Measurements from ENCODE around the gene TSPOAP1. TPM values are rescaled to one million over a fixed set of nuclear protein-coding genes. Genes with fewer than 3 reads are reported as not detected.

The TSPOAP1 gene
- 10 to 100 TPM in 1 of 3 donors, 1 to 10 TPM in 2; 5.3 to 27.7 (median 8.3) TPM for total RNA-seq
- long read RNA-seq, donor 1, full-length matches to known transcripts: 2 of 25 reads
- long read RNA-seq, donor 1, partial matches to known transcripts: 15 of 25 reads
- long read RNA-seq, donor 1, other reads (novel, unspliced or antisense): 8 of 25 reads
- long read RNA-seq, donor 2, partial matches to known transcripts: 1 of 2 reads
- long read RNA-seq, donor 2, other reads (novel, unspliced or antisense): 1 of 2 reads

GRCh38 chr17:58328195-58329034 is at the start of gene TSPOAP1:
TSPOAP1 (minus strand) TSS chr17:58328795; CDS start chr17:58327920, 875 bp downstream.
- peak in 2 of 3 donors; percentile 58 to 83 for DNase-seq
- intact Hi-C loops (cut with DNase I, micrococcal nuclease): no loop called here
- H3K4me3 ChIP-seq: no peak within 1 kb of the TSS
- no peak for TF ChIP-seq CTCF (IDR thresholded peaks at IDR 0.05)
- H3K4me1 ChIP-seq (ENCODE audit: low read depth): peaks cover 6% of the 10 kb centered on the region
- peak; percentile 8 for ATAC-seq
- no peaks in the 10 kb centered on the region for H3K9me3 ChIP-seq
- no peaks in the 10 kb centered on the region for H3K36me3 ChIP-seq (ENCODE audit: low read depth)

GRCh38 chr17:58377661-58378060 is 49.1 kb upstream of the TSPOAP1 start:
- DNase-seq (peak in 2 of 3 donors; percentile 34 to 79), ATAC-seq (peak; percentile 59)
- intact Hi-C loops (cut with DNase I, micrococcal nuclease): no loop called here
- TF ChIP-seq CTCF (IDR thresholded peaks at IDR 0.05): no peak
- H3K4me3 ChIP-seq: no peak overlapping the region
- H3K4me1 ChIP-seq (ENCODE audit: low read depth): peaks cover 57% of the 10 kb centered on the region
- no peaks in the 10 kb centered on the region for H3K36me3 ChIP-seq (ENCODE audit: low read depth)
- no peaks in the 10 kb centered on the region for H3K9me3 ChIP-seq

- H3K9me3 ChIP-seq: no peaks in the 10 kb centered on the region
- peak; percentile 74 for ATAC-seq
- peak in 2 of 3 donors; percentile 47 to 78 for DNase-seq
- TF ChIP-seq CTCF (IDR thresholded peaks at IDR 0.05): no peak
- no peaks in the 10 kb centered on the region for H3K36me3 ChIP-seq (ENCODE audit: low read depth)
- no peak overlapping the region for H3K4me3 ChIP-seq
- H3K4me1 ChIP-seq (ENCODE audit: low read depth): peaks cover 53% of the 10 kb centered on the region
- intact Hi-C loops (cut with DNase I, micrococcal nuclease): no loop called here
Observed at GRCh38 chr17:58377093-58377601, 48.6 kb upstream of the TSPOAP1 start.

GRCh38 chr17:58376472-58377000 is 47.9 kb upstream of the TSPOAP1 start:
- Histone ChIP-seq H3K4me1 (ENCODE audit: low read depth) (peaks cover 47% of the 10 kb centered on the region), H3K4me3 (no peak overlapping the region), H3K9me3 (no peaks in the 10 kb centered on the region), H3K36me3 (ENCODE audit: low read depth) (no peaks in the 10 kb centered on the region)
- TF ChIP-seq CTCF (IDR thresholded peaks at IDR 0.05): no peak
- no peak for ATAC-seq
- DNase-seq: no peak
- intact Hi-C loops (cut with DNase I, micrococcal nuclease): no loop called here

GRCh38 chr17:58375811-58376210 is 47.2 kb upstream of the TSPOAP1 start:
- DNase-seq (peak in 1 of 3 donors; percentile 46), ATAC-seq (peak; percentile 28)
- no peak for TF ChIP-seq CTCF (IDR thresholded peaks at IDR 0.05)
- intact Hi-C loops (cut with DNase I, micrococcal nuclease): no loop called here
- peaks cover 46% of the 10 kb centered on the region for H3K4me1 ChIP-seq (ENCODE audit: low read depth)
- H3K36me3 ChIP-seq (ENCODE audit: low read depth): no peaks in the 10 kb centered on the region
- no peaks in the 10 kb centered on the region for H3K9me3 ChIP-seq
- H3K4me3 ChIP-seq: no peak overlapping the region

All from mucosa of descending colon (tissue), 3 donors.